SW480 (cell line): Measurements from ENCODE around the gene KCNQ1OT1.

ENCODE experiments used
- DNase-seq: peaks from one replicate; pipeline ENCODE4 v3.0.0-alpha.2; 2016; ENCODE audit warnings: low spot score

The KCNQ1OT1 gene

DNA sequence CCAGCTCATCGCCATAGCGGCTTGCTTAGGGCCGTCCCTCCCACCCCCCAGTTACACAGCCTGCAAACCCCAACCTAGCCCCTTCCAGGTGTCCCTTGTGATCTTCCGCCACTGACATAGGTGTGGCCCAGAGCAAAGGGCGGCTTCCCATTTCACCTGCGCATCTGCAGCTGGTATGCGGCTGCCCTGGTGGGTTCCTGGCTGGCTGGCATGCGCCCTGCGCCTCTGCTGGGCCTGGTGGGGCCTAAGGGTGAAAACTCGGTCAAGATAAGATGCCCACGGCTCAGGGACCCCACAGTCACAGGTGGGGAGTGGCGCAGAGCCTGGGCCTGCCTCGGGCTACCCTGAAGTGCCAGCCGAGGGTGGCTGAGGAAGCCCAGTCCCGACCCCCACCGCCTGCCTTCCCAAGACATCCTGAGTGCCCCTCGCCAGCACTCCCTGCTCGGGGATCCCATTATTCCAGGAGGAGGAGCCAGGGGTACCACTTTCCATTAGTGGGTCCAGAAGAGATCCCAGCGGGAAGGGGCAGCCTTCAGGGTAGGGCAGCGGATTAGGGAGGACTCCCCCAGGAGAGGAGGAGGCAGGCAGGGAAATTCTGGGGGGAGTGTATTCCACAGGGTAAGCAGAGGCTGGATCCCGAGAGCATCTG, 36.9 kb upstream of the KCNQ1OT1 start:
- peak; percentile 45 for DNase-seq

DNA sequence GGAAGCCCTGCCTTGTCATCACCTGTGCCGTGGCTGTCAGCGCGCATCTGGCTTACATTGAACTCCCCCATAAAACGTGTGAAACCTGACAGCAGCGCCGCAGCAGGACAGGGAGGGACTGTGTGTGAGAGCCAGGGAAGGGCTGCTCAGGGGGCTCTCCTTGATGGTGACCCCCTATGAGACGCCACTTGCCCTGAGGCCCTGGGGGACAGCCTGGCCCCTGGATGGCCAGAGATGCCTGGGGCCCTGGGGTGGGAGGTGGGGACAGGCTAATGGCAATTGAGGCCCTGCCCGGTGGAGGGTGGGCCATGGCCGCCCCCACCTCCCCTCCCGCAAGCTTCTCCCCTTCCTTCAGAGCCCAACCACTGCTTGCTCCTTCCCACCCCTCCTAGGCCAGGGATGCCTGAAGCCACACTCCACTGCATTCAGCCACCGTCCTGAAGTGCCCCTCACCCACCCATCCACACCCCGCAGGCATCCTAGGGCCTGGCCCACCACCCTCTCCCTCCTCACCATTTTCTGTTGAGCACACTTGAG, 35.3 kb upstream of the KCNQ1OT1 start:
- DNase-seq = no peak

DNA sequence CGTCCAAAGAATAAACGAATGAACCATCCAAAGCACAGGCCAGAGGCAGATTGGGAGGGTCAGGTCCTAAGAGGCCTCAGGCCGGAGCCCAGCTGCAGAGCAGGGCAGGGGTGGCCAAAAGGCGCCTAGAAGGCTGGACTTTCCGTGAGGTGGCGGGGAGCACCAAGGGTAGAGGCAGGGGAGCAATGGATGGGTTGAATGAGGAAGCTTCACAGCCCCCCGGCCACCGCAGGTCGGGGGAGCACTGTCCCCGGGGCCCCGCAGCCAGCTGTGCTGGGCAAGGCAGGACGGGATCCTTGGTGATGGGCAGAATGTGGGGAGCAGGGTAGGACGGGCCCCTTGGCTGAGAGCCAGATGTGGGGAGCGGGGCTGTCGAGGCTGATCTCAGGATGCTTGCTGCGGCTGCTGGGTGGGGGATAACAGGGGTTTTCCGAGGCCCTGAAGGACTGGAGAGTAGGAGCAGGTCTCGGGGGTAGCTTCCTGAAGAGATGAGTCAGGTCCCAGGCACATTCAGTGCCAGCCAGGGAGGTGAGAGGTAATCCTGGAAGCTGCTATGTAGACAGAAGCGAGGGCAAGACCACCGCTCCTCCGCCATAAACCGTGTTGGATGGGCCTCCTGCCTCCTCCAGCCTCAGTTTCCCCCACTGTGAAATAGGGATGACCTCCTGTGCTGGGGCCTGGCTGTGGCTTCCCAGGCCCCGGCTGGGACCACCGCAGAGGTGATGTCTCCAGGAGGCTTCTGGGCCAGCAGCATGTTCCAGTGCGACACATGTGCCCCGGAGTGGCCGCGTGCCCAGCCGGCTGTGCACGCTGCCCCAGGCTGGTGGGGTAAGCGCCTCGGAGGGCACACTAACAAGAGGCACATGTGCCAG, 34.6 kb upstream of the KCNQ1OT1 start:
- no peak for DNase-seq

DNA sequence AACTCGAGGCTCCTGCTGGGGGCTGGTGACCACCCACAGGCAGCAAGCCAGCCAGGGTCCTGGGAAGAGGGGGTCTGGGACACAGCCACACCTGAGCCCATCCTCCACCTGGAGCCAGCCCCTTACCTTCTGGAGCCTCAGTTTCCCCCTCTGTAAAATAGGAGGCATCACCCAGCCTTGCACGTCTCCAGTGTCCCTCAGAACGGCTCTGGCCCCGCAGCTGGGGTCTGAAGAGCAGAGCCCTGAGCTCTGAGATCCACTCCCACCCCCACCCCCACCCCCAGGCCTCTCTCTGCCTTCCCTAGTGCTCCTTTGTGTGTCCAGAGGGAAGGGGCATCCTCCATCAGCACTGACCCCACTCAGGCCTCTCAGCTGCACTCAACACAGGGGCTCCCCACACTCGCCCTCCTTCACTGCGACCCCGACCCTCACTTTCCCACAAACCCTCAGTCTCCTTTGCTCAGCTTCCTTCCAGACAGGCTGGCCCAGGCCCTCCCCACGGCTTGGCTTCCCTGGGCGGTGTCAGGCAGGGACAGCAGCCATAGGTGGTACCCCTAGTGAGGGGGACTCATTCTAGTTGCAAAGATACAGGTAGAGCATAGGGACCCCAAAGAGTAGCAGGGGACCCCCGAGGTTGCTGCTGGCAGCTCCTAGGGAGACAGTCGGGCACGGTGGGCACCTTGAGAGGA, 33.3 kb upstream of the KCNQ1OT1 start:
- DNase-seq = no peak

DNA sequence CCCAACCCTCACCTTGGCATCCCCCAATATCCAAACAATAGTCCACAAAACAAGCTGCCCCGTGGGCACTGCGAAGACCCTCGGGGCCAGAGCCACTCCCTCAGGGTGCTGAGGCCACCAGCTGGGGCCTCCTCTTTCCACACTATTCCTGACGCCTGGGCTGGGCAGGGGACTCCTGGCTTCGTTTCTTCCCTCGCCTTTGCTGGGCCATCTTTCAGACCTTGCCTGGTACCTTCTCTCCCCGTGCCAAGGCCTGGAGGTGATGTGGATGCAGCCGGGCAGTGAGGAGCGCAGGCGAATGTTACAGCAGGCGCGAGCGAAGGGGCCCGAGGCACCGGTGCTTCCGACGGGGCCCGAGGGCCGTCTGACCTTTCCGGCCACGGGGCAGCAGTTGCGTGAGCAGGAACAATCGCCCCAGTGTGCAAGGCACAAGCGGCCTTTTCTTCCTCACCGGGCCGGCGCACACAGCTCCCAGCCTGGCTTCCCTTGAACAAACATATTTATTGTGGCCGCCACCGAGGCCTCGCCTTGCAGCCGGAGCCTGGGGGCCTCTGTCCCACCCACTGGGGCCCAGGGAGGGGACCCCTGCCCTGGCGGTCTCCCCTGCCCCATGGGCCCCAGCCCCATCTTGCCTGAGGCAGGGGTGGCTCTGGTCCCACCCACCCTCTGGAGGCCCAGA, 32.6 kb upstream of the KCNQ1OT1 start:
- DNase-seq = no peak

DNA sequence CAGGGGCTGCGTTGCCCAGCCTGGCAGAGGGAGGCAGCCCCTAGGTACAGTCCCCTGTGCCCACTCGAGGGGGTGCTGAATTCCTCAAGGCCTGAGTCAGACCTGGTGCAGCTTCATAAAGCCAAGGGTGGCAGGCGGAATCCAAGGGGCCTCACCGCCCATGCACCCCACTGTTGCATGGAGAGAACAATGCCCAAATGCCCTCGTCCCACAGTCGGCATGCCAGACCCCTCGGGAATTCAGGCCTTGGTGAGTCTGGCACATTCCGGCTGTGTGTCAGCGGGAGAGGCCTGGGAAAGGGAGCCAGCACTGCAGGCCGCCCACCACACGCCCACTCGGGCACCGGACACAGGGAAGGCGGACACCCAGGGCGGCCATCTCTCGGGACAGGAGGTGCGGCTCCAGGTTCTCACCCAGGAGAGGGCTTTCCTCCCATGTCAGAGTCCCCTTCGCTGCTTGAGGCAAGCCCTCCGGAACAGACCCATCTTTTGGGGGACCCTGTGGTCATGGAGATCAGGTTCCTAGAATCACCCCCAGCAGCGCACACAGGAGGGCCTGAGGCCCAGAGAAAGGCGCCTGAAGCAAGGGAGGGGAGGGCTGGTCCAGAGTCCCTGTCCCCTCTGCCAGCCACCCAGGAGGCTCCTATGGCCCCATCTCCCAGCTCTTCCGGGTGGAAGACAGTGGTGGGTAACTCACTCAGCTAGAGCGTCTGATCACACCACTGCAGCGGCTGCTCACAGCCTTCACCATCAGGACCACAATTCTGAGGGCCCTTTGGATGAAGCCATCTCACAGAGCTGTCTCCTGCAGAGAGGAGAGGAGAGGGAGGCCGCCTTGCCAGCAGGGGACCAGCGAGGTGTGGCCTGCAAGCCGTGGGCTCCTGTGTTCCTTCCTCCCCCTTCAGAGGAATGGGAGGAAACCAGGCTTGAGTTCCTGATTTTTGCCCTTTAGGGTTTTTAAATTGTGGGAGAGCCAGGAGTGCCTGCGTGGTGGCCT, 31.6 kb upstream of the KCNQ1OT1 start:
- no peak for DNase-seq

DNA sequence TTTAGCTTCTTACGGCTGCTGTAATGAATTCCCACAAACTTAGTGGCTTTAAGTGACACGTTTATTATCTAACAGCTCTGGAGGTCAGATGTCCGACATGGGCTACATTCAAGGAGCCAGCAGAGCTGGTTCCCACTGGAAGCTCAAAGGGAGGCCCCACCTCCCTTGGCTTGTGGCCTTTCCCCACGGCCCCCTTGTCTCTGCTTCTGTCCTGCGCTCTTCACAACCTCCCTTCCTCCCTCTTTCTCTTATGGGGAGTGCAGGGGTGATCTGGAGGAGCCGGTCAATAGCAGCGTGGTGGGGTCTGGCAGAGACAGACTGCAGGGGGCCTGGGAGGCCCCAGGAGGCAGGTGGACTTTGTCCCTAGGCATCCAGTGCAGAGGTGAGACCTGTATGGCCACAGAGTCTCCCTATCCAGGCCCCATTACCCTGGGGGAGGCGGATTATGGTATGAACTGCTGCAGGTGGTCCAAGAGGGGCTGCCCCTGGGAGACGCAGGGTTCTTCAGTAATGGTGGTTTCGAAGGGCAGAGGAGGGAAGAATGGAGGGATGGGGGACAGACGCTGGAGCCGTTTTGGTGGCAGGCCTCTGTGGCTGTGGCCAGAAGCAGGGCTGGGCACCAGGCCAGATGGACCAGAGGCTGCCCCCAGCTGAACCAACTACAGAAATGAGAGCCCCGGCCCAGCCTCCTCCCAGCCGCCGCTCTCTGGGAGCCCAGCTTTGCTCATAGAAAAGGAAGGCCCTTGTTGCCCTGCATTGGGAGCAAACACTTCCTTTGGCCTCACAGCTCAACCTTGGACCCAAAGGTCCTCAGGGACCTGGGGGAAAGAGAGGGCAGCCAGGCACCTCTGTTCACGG, 30.7 kb upstream of the KCNQ1OT1 start:
- no peak for DNase-seq

DNA sequence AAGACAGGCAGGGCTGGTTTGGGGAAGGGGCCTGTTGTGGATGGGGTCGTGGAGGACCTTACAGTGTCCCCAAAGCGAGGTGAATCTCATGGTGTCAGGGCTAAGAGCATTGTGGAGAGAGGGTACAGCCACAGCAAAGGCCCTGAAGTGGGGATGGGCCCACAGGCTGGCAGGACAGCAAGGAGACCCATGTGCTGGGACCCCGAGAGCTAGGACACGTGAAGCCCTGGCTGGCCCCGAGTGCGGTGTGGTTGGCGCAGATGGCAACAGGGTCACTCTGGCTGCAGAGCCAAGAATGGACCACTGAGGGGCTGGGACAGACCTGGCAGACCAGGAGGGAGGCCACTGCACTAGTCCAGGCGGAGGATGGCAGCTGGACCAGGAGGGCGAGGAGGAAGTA, 30.0 kb upstream of the KCNQ1OT1 start:
- no peak for DNase-seq

DNA sequence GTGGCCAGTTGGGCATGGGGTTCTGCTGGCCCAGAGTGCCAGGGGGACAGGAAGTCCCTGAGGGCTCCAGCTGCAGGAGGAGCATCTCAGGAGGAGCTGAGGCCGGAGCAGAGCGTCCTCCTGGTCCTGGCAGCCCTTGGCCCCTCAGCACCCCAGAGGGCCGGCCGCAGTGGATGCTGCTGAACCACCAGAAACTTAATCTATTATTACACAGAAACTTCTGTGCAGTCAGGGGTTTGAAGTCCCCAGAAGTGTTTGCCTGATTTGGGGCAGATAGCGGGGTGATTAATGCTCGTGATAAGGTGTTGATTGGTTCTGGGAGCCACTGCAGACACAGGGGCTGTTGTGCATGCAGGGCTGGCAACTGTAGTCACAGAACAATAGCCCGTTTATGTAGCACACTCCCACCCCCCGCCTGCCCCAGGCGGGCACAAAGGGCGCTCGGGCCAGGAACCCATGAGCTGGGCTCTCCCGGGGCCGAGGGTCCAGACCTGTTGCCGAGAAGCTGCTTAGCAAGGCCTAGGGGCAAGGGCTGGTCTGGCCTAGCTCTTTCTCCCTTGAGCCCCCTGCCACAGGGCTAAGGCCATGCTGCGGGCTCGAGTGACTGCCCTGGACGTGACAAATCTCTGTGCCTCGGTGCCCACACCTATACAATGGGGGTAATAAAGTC, 29.0 kb upstream of the KCNQ1OT1 start:
- DNase-seq = no peak

DNA sequence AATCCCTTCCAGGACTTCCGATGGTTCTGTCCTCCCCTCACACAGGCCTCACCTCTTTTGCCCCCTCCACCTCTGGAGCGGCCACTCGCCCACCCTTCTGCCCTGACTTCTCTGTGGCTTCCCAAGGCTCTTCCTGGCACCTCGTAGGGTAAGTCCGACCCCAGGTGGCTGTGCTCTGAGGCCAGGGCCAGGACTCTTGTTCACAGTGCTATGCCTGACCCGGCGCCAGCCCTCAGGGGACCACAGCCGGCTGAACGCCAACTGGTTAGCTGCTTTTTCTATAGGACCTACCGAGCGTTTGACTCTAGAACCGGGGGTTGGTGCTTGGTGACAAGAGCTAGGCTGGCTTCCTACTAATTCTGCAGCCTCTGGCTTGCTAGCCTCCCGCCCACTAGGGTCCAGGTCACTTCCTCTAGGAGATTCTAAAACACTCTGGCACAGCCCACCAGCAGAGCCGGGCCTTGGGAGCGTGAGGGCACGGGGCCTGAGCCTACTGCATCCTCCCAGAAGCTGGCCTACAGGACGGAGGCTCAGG, 28.4 kb upstream of the KCNQ1OT1 start:
- no peak for DNase-seq

DNA sequence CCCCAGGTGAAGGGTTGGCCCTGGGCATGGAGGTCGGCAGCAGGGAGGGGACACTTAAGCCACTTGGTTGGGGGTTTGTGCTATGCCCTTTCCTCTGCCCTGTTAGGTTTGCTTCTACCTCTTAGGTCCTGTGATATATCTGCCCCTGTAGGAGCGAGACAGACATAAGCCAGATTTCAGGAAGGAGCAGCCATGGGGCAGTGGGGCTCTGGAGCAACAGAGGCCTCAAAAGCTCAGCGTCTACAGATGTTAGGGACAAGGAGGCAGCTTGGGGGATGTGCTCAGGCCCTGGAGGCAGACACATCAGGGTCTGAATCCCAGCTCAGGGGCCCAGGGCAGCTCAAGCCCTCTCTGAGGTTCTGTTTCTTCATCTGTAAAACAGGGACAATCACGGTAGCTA, 27.2 kb upstream of the KCNQ1OT1 start:
- DNase-seq = no peak

DNA sequence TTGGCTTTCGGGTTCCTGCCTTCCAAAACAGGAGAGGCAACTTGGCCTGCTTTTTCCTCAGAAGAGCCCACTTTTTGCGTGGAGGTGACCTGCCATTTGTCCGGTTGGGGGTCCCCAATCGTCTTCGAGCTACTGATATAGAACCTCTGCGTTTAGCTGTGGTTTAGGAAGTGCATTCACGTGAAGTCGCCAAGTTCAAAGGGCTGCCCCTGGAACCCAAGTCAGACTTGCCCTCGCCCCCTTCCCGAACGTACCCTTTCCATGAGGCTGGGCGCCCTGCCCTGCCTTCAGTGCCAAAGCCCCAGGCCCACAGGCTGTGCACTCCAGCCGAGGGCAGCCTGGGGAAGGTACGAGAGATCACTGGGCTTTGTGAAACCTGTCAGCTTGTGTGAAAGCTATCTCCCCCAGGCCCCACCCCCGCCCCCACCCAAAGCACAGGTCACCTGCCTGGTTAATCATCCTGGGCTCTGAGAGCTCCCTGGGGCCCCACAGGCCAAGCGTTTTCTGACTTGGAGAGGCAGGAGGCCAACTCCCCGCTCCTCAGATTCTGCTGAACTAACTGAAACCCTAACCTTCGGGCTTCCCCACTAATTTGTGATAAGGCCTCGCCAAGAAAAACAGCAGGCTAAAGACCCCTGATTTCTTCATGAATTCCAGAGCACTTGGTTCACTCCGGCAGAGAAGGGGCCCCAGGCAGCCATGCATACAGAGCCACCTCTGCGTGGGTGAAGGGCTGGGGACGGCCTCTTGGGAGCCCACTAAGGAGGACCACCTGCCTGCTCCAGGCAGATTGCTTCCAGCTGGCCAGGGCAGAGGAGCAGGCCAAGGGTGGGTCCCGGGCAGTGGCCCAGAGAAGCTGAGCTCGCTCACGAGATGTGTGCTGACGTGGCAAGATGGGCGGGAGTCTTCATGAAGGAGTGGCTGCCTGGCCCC, 25.8 kb upstream of the KCNQ1OT1 start:
- DNase-seq = no peak

DNA sequence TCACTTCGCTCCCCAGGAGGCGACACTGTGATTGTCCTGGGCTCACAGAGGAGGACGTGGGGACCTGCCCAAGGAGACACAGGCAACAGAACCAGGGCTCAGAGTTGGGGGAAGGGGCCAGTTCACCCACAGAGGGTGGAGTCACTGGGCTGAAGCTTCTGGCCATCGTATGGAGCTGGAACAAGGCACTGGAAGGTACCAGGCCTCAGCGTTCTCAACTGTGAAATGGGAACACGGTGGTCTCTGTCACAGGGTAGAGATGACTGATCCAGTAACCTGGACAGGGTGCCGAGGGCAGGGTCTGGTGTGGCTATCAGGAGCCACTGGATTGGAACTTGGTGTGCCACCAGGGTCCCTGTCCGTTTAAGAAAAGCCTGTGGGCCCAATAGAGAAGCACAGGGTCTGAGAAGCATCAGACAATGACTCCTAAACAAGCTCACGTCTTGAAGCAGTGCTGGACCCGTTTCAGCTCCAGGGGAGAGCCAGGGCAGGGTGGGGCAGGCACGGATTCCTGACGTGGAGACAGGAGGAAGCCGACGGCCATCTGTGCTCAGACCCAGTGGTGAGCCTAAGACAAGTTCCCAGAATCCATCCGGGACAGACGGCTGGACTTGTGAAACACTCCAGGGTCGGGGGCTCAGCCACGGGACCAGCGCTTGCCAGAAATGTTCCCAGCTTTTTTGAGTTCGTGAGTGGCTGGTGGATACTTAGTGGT, 25.0 kb upstream of the KCNQ1OT1 start:
- DNase-seq = no peak

DNA sequence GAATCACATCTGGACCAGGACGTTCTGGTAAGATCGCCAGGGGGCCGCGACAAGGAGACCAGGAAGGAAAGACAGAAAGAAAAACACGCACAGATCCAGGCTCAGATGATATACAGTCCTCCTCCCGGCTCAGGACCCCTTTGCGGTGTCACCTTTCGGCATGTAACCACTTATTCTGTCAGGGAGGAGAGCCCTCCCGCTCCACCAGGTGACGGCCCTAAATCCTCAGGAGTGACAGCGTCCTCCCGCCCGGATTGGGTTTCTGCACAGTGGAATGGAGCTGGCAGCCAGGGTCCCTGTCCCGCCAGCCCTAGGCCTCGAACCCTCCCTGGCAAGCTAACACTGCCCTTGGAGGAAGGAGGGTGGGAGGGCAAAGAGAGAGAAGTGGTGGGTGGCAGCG, 24.3 kb upstream of the KCNQ1OT1 start:
- no peak for DNase-seq

DNA sequence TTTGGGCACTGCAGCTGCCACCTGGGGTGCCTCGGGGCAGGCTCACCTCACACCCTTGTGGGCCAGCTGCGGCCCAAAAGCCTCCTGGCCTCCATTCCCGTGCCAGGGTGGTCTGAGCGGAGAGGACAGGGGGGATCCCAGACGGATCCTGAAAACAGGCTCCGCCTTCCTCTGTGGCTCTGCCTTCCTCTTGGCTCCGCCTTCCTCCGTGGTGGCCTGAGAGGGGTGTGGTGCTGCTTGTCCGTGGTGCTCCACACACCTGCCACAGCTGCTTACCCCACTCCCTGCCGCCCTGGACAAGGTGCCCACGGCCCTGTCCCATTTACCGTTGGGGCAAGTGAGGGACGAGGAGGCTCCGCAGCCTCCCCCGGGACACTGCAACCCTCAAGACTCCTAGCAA, 23.2 kb upstream of the KCNQ1OT1 start:
- no peak for DNase-seq

DNA sequence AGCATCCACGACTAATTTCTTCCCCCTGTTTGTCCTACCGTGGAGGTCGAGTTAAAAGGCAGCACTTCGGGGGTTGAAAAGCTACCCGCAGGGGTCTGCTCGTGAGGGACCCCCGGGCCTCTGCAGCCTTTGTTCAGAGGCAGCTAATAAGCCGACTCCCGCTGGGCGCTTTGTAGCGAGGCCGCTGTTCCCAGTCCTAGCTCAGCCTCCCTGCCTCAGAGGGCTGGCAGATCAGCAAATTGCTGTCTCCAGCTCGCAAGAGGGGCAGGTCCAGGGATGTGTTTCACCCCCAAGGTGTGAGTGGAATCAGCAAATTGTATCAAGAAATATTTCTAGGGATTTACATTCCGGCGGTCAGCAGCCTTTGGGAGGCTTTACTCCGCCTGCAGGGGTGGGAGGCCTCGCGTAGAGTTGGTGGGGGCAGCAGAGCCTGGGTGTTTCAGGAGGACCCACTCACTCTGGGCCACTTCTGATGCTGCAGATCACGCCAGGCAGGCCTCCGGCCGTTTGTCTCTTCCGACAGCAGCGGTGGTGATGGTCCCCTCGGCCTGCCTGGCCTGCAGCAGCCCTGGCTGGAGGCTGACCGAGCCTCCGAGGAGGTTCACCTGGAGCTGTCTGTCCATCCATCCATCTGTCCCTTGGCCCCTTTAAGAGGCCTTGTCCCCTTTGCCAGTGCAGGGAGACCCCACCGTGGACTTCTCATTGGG, 21.6 kb upstream of the KCNQ1OT1 start:
- no peak for DNase-seq
